NCI-H128 (cell line): ENCODE results near the gene CNIH4.
"Not testable (repeated sequence)": the region's sequence is repeated elsewhere in the genome, so short reads cannot be mapped to it uniquely, and the experiment has no call there.

Experiments used
- DNase-seq: peaks from one replicate; lab custom pipeline; 2025; ENCODE audit not compliant: unreplicated experiment; lab: John Stamatoyannopoulos, UW

Gene CNIH4

DNA sequence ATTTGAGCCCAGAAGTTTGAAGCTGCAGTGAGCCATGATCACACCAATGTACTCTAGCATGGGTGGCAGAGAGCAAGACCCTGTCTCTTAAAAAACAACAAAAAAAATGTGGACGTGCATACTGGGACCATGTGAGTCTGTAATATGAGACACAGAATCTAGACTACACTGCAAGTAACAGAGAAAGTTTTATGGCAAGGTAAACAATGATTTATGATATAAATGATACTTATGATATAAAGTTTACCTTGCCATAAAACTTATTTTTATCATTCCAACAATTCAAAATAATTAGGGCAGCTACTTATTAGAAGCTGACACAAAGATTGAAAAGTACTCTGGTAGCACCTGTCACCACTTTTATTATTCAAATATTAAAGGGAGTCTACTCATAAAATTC, 43.2 kb downstream of the CNIH4 start:
- no peak for DNase-seq

DNA sequence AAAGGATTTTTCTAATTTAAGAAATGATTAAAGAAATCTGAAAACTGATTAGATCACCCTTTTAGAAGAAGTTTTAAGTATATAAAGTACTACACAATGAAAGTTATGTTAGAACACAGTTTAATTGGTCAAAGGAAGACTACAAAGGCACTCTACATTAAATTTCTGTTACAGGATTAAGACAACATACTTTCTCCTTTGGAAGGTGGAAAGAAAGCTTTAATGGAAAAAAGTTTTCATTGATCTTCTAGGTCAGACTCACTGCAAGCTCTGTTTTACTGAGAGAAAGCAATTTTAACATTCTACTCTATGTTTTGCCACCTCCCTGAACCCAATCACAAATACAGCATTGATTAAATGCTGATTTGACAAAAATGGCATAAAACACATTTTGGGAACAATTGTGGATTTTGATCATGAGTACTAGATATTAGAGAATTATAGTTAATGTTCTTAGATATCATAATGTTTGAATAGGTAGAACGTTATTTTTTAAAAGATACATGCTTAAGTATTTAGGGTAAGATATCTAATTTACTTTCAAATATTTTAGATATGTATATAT, 45.9 kb downstream of the CNIH4 start:
- no peak for DNase-seq

DNA sequence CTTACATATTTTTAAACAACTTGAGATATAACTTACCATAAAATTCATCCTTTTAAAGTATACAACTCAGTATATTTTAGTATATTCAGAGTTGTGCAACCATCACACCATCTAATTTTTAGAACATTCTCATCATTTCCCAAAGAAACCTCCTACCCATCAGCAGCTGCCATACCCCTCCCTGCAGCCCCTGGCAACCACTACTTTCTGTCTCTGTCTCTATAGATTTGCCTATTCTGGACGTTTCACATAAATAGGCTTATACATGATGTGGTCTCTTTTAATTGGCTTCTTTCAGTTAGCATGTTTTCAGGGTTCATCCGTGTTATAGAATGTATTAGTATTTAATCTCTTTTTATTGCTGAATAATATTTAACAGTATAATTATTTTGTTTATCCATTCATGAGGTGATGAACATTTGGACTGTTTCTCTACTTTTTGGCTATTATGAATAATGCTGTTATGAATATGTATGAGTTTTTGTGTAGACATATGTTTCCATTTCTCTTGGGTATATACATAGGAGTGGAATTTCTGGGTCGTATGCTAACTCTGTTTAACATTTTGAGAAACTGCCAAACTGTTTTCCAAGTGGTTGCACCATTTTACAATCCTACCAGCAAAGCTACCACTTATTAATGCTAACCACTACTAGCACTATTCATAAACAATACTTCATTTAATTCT, 48.4 kb downstream of the CNIH4 start:
- no peak for DNase-seq

DNA sequence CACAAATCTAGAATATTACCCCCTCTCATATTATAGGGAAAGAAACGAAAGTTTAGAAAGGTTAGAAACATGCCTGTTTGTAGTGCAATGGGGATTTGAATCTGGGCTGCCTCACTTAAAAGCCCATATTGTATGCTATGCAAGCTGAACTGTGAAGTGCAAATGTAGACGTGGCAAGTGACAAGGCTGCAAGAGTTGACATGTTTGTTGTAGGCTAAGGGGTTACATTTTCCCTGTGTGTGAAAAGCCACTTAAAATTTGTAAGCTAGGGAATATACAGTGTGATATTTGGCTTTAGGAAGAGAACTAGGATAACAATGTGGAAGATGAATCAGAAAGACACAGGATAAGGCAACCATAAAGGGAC, 48.9 kb downstream of the CNIH4 start:
- DNase-seq = no peak

DNA sequence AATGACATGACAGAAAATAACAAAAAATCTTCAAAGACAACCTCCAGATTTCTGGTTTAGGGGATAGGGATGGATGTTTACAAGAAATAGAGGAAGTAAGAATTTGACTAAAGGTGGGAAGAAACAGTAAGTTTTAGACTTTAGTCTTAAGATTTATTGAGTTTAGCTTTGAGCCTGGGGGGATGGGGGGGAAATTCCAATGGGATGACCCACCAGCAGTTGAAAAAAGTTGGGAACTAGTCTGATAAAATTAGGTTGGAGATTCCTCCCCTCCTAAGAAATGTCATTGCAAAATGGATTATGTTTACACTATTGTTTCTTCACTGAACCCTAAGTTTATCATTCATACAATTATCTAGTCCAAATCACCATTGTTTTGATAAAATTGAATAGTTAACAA, 49.5 kb downstream of the CNIH4 start:
- DNase-seq = no peak

DNA sequence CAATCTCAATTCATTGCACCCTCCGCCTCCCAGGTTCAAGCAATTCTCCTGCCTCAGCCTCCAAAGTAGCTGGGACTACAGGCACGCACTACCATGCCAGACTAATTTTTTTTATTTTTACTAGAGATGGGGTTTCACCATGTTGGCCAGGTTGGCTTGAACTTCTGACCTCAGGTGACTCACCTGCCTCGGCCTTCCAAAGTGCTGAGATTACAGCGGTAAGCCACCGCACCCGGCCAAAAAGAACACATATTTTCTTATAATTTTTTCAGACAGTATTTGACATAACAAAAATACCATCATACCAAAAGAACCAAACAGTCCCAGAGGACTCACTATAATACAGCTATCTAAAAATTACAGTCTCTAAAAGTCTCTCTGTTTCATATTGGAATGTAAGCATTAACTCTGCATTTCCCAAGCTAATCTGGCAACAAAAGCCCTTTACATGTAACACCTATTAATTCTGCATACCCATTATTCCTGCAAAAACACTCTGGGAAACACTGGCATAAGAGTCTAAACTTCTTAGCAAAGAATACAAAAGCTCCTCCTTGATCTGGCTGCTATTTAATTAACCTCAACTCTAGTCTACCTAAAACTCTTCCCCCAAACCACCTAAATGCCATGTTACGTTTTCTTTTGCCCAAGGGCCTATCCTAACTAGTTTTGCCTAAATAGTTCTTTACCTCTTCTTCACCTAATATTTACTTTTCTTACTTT, 51.1 kb downstream of the CNIH4 start:
- no peak for DNase-seq

DNA sequence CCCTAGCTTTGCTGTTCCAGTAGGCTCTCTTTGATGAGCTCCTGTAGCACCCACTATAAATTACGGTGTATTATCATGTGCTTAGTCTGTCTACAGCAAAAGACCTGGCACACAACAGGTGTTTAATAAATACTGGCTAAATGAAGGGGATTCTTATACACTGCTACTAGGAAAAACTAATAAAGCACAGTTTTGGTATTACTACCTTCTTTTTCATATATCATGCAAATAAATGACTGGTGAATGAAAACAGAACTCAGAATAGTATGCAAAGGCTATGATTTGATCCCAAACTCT, 51.6 kb downstream of the CNIH4 start:
- DNase-seq = no peak

DNA sequence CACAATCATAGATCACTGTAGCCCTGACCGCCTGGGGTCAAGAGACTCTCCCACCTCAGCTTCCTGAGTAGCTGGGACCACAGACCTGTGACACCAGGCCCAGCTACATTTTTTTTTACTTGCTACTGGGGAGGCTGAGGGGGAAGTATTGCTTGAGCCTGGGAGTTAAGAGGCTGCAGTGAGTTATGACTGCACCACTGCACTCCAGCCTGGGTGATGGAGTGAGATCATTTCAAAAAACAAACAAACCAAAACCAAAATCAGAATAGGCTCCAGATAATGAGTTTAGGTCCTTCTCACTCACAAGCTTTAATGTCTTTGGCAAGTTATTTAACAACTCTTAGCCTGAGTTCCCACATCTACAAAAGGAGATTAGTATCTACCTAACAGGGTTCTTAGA, 55.1 kb downstream of the CNIH4 start:
- DNase-seq = no peak

DNA sequence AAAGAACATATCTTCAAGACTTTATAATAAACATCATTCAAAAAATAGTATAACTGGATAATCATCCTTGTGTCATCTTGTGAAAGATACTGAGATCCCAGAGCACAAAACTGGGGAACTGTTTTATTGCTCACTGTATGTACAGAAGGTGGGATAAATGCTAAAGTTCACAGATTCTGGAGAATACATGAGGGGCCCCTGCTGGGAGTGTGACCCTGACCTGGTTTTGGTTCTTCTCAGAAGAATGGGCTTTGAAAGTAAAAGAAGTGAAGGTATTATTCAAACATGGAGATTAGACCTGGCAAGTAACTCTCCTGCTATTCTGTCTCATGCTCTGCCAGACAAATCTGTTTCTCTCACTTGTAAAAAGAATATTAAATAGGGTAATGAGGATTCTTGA, 63.4 kb downstream of the CNIH4 start:
- no peak for DNase-seq

DNA sequence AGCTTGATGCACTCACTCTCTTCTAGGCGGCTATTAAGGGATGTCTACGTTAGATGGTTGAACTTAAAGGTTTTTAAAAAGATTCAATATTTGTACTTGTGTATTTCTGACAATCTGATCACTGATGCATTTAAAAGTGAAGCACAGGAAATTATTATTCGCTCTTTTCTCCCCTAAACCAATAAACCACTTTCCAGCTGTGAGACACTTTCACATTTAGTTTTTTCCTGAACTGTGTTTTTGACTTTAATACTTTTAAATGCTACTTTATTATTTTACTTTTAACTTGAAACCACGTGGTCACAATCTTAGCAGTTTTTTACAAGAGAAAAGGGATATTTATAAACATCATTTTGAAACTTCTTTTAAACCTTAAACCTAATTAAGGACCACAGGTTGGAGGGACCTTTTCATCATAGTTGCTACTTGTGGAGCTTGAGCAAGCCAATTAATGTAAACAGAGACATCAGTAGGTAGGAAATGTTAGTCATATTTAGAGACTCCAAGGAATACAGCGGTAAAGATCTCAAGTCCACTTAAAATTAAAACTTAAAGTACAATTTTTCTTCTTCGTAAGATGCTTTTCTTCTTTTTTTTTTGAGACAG, 68.7 kb downstream of the CNIH4 start:
- DNase-seq = no peak

DNA sequence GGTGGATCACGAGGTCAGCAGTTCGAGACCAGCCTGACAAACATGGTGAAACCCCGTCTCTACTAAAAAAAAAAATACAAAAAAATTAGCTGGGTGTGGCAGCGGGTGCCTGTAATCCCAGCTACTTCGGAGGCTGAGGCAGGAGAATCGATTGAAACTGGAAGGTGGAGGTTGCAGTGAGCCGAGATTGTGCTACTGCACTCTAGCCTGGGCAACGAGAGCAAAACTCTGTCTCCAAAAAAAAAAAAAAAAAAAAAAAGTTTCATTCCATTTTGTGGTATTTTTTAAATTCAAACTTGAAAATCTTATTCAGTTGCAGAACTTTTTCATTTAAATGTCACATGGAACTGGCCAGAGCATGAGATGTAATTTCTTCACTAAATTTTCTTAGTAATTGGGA, 70.2 kb downstream of the CNIH4 start:
- not testable (repeated sequence) for DNase-seq

DNA sequence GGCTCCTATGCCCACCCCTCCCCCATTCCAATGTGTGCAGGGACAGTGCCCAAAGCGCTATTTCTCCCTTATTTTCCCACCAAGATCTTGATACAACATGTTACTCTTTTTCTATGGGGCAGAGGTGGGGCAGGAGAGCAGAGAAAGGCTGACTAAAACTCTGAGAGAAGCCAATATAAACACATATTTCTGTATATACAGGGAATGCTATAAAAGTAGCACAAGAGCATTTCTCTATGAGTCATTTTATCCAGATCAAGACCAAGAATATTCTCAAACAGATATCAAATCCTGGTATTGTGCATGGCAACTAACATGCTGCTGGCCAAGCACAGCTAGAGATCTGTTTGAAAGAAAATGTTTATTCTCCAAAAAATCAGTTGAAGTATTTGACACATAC, 70.7 kb downstream of the CNIH4 start:
- no peak for DNase-seq

DNA sequence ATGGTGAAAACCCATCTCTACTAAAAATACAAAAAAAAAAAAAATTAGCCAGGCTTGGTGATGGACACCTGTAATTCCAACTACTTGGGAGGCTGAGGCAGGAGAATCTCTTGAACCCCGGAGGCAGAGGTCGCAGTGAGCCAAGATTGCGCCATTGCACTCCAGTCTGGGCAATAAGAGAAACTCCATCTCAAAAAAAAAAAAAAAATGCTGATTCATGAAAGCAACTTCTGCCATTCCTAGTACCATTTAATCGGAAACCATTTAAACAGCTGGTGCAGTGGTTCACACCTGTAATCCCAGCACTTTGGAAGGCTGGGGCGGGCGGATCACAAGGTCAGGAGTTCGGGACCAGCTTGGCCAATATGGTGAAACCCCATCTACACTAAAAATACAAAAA, 72.0 kb downstream of the CNIH4 start:
- not testable (repeated sequence) for DNase-seq
